ENCODE measurements around the gene PRRT4. TPM values are rescaled to one million over a fixed set of nuclear protein-coding genes. Genes with fewer than 3 reads are reported as not detected.
A peak's percentile ranks its signal among the peaks of the same experiment; 100 is the strongest.

PRRT4 gene
- total and polyA plus RNA-seq, 4 experiments from 2014 or later = 0.11 to 0.58 (median 0.34) TPM

DNA sequence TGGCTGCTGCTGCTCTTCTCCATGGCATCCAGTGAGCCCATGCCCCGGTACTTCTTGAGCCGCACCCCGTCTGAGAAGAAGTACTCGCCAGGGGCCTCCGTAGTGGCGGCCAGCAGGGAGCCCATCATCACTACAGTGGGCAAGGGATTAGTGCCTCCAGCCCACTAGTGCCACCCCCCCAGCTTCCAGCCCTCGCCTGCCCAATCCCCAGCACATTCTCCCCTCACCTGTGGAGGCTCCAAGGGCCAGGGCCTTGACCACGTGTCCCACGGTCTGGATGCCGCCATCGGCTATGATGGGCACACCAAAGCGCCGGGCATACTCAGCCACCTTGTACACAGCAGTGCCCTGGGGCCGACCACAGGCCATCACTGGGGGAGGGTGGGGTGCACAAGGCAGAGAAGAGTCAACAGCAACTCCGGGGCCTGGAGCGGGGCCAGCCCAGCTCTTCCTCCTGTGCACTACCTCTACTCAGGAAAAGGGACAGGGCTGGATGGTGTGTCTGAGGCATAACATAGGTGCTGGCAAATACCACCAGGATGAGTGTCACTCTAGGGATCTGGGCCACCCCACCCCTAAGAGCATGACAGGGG lies 33.5 kb upstream of the PRRT4 start:
- H3K27me3 Mint-ChIP-seq = no peaks in the 10 kb centered on the region
- ChIA-PET POLR2A (ENCODE audit: partially characterized antibody) (no interaction called here), CTCF (ENCODE audit: partially characterized antibody) (interaction anchor here (1.0 to 1.3 kb wide), 5 partner anchors 30 to 66 kb away, joined by 3 to 10 read pairs (median 4); no protein-coding TSS in a partner anchor)
- peaks cover 12 to 46% of the 10 kb centered on the region in 2 donors for H3K36me3 Mint-ChIP-seq
- H3K4me3 Mint-ChIP-seq = no peak overlapping the region
- Histone ChIP-seq H3K4me3 (ENCODE audit: low read length in 2 of 2) (no peak overlapping the region), H3K27ac (ENCODE audit: low read depth, low read length) (no peak overlapping the region), H3K27me3 (ENCODE audit: insufficient read depth, low read length) (no peaks in the 10 kb centered on the region), H3K36me3 (ENCODE audit: insufficient read depth, low read length) (peaks cover 49% of the 10 kb centered on the region), H3K9me3 (ENCODE audit: control insufficient read depth in 1 of 2, low read length in 2 of 2) (no peaks in the 10 kb centered on the region), H3K4me1 (ENCODE audit: insufficient read depth, low read length) (no peaks in the 10 kb centered on the region)
- H3K27ac Mint-ChIP-seq = no peak overlapping the region
- peaks cover 0 to 4% (median 0%) of the 10 kb centered on the region in 4 donors for H3K4me1 Mint-ChIP-seq
- no peak for DNase-seq
- H3K9me3 Mint-ChIP-seq = no peaks in the 10 kb centered on the region
- intact Hi-C loops (cut with micrococcal nuclease) = no loop called here

DNA sequence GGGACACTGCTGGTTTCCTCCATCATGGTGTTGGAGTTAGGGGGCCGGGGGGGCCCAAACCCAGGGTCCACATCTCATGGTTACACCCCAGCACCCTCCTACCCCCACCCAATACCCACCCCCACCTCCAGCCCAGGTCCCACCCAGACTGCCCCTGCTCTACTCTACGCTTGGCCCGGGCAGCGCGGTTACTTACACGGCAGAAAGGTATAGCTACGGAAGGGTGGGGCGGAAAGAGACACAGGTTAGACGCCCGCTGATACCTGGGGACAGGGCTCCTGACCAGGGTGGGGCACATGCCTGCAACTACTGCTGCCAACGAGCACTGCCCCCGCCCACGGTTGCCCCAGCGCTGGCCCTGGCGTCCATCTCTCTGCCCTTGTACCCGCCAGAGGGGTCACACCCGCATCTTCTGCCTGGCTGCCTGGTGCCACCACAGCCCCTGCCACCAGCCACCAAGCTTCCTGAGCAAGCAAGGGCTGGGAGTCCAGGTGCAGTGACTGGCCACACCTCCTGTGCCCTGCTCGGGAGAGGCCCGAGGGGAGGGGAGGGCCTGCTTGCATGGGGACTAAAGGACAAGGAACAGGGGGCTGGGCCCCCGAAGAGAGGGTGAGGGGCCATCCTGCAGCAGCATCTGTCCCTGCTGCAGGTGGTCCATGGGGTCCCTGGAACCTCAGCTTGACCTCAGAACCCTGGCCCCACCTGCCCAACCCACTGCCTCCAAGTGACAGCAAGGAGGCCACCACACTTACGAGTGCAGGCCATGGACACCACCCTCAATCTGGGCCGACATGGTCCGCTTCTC lies 32.2 kb upstream of the PRRT4 start:
- intact Hi-C loops (cut with micrococcal nuclease) = no loop called here
- Histone ChIP-seq H3K4me3 (ENCODE audit: low read length in 2 of 2) (no peak overlapping the region), H3K4me1 (ENCODE audit: insufficient read depth, low read length) (no peaks in the 10 kb centered on the region), H3K27me3 (ENCODE audit: insufficient read depth, low read length) (no peaks in the 10 kb centered on the region), H3K27ac (ENCODE audit: low read depth, low read length) (no peak overlapping the region), H3K9me3 (ENCODE audit: control insufficient read depth in 1 of 2, low read length in 2 of 2) (no peaks in the 10 kb centered on the region), H3K36me3 (ENCODE audit: insufficient read depth, low read length) (peaks cover 49% of the 10 kb centered on the region)
- Mint-ChIP-seq H3K9me3 (no peaks in the 10 kb centered on the region), H3K27ac (no peak overlapping the region), H3K36me3 (peaks cover 12 to 41% of the 10 kb centered on the region in 2 donors), H3K4me1 (peaks cover 0 to 4% (median 0%) of the 10 kb centered on the region in 4 donors), H3K4me3 (no peak overlapping the region), H3K27me3 (no peaks in the 10 kb centered on the region)
- ChIA-PET CTCF (ENCODE audit: partially characterized antibody) (interaction anchor here (1.0 to 10.6 kb wide), 7 partner anchors 9 to 68 kb away, joined by 3 to 186 read pairs (median 4); partner anchors contain the start of gene RBM28), POLR2A (ENCODE audit: partially characterized antibody) (no interaction called here)
- DNase-seq = no peak

DNA sequence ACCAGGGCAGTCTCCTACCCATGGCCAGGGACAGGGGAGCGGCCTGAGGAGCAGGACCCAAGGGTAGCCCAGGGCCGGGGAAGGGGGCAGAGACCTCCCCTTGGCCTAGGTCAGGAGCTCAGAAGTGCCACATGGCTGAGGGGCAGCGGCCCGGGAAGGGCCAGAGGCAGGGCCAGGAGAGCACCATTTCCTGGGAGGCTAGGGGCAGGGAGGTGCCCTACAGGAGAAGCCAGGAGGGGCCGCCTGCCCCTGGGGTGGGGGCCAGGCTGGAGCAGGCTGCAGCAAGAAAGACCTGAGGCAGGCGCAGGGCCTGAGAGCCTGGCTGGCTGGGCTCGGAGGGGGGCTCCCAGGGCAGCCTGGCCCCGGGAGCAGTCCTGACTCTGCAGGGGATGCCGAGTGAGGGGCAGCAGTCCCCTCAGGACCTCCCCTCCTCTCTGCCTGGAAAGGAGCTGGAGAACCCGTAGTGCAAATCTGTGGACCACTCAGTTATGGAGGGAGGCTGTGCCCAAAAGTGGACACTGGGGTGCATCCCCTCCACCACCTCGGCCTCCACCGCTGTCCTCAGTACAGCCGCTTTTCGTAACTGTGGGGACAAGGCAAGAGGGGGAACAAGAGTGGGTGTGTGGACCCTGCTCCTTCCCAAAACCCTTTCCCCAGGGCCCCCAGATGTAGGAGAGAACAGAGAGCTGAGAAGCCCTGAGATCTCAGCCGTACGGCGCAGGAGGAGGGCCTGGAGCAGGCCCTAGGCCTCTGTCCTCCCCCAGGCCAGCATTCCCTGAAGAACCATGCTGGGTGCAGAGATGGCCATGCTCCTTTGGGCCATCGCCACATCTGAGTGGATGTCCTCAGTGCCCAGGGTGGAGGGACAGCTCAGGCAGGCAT lies 31.2 kb upstream of the PRRT4 start:
- intact Hi-C loops (cut with micrococcal nuclease) = no loop called here
- POLR2A ChIA-PET (ENCODE audit: partially characterized antibody) = no interaction called here

DNA sequence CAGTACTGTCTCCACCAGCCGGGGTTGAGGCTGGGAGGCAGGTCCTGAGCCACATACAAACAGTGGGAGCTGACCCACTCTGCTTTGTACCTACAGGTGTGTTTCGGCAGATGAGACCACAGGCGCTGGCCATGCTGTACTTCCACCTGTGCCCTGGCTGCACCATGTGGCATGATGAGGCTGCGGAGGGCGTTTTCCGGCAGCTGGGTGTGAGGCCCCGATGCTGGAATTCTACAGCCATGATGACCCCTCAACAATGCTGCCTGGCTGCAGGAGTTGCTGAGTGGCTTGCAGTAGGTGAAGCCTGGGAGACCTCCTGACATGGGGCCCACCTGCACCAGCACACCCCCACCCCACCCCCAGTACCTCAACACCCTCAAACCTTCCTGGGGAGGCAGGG lies 30.3 kb upstream of the PRRT4 start:
- CTCF ChIA-PET (ENCODE audit: partially characterized antibody) = interaction anchor here (1.1 to 10.6 kb wide), 8 partner anchors 9 to 70 kb away, joined by 3 to 186 read pairs (median 6); partner anchors contain the start of gene RBM28
- no peak for DNase-seq
- intact Hi-C loops (cut with micrococcal nuclease) = no loop called here
- Mint-ChIP-seq H3K4me1 (peaks cover 0 to 4% (median under 1%) of the 10 kb centered on the region in 4 donors), H3K27ac (no peak overlapping the region), H3K27me3 (no peaks in the 10 kb centered on the region), H3K4me3 (no peak overlapping the region), H3K36me3 (peaks cover 2 to 22% of the 10 kb centered on the region in 2 donors), H3K9me3 (no peaks in the 10 kb centered on the region)
- H3K4me1 ChIP-seq (ENCODE audit: insufficient read depth, low read length) = no peaks in the 10 kb centered on the region
- peaks cover 32% of the 10 kb centered on the region for H3K36me3 ChIP-seq (ENCODE audit: insufficient read depth, low read length)
- no peak overlapping the region for H3K4me3 ChIP-seq (ENCODE audit: low read length in 2 of 2)
- no peaks in the 10 kb centered on the region for H3K27me3 ChIP-seq (ENCODE audit: insufficient read depth, low read length)
- no peaks in the 10 kb centered on the region for H3K9me3 ChIP-seq (ENCODE audit: control insufficient read depth in 1 of 2, low read length in 2 of 2)
- POLR2A ChIA-PET (ENCODE audit: partially characterized antibody) = interaction anchor here (1.1 kb wide), 1 partner anchor 33 kb away, joined by 3 read pairs; no protein-coding TSS in a partner anchor
- no peak overlapping the region for H3K27ac ChIP-seq (ENCODE audit: low read depth, low read length)

More for the DNA sequence above, 31.2 kb upstream of the PRRT4 start:
- Histone ChIP-seq H3K4me3 (ENCODE audit: low read length in 2 of 2) (no peak overlapping the region), H3K36me3 (ENCODE audit: insufficient read depth, low read length) (peaks cover 41% of the 10 kb centered on the region), H3K4me1 (ENCODE audit: insufficient read depth, low read length) (no peaks in the 10 kb centered on the region), H3K9me3 (ENCODE audit: control insufficient read depth in 1 of 2, low read length in 2 of 2) (no peaks in the 10 kb centered on the region), H3K27me3 (ENCODE audit: insufficient read depth, low read length) (no peaks in the 10 kb centered on the region), H3K27ac (ENCODE audit: low read depth, low read length) (no peak overlapping the region)
- Mint-ChIP-seq H3K27me3 (no peaks in the 10 kb centered on the region), H3K4me3 (no peak overlapping the region), H3K4me1 (peaks cover 0 to 4% (median under 1%) of the 10 kb centered on the region in 4 donors), H3K36me3 (peaks cover 6 to 31% of the 10 kb centered on the region in 2 donors), H3K9me3 (no peaks in the 10 kb centered on the region), H3K27ac (no peak overlapping the region)
- DNase-seq = no peak
- CTCF ChIA-PET (ENCODE audit: partially characterized antibody) = interaction anchor here (1.0 to 10.6 kb wide), 5 partner anchors 11 to 69 kb away, joined by 3 to 186 read pairs (median 4); partner anchors contain the start of gene RBM28

DNA sequence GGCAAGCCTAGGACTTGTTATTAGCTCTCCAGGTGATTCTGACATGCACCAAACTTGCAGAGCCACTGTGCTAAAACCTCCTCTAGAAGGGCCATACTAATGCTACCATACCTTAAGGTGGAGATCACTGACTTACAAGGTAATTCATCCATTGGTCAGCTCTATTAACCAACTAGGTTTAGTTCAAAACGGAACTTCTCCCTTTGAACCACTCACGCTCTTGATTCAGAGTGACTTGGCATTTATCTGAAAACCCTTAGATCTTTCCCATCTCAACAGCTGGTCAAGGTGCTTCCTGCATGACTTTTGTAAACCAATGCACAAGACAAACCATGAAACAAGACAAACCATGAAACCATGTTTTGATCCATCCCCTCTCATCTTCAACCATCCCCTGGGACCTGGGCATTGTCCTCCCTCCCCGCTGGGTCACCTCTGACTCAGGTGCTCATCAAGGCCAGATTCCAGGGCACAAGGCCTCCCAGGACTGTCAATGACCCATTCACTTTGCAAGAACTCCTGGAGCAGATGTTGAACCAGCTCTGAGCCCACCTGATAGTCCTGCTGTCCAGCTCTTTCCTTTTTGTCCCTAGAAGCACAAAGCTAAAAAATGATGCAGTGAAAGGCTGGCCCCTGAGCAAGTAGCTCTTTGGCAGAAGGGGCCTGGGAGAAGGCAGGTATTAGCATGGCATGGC lies 29.5 kb upstream of the PRRT4 start:
- ChIA-PET POLR2A (ENCODE audit: partially characterized antibody) (interaction anchor here (1.1 kb wide), 1 partner anchor 34 kb away, joined by 3 read pairs; no protein-coding TSS in a partner anchor), CTCF (ENCODE audit: partially characterized antibody) (interaction anchor here (0.8 to 10.6 kb wide), 10 partner anchors 10 to 70 kb away, joined by 3 to 186 read pairs (median 4); partner anchors contain the start of gene RBM28)
- Mint-ChIP-seq H3K9me3 (no peaks in the 10 kb centered on the region), H3K36me3 (peaks cover 0 to 14% of the 10 kb centered on the region in 2 donors), H3K27ac (peak overlapping the region in 1 of 7 donors; percentile 3), H3K4me3 (no peak overlapping the region), H3K4me1 (peaks cover 0 to 4% (median under 1%) of the 10 kb centered on the region in 4 donors), H3K27me3 (no peaks in the 10 kb centered on the region)
- Histone ChIP-seq H3K27me3 (ENCODE audit: insufficient read depth, low read length) (no peaks in the 10 kb centered on the region), H3K4me1 (ENCODE audit: insufficient read depth, low read length) (no peaks in the 10 kb centered on the region), H3K4me3 (ENCODE audit: low read length in 2 of 2) (no peak overlapping the region), H3K36me3 (ENCODE audit: insufficient read depth, low read length) (peaks cover 24% of the 10 kb centered on the region), H3K9me3 (ENCODE audit: control insufficient read depth in 1 of 2, low read length in 2 of 2) (no peaks in the 10 kb centered on the region), H3K27ac (ENCODE audit: low read depth, low read length) (no peak overlapping the region)
- DNase-seq = no peak
- intact Hi-C loops (cut with micrococcal nuclease) = no loop called here

DNA sequence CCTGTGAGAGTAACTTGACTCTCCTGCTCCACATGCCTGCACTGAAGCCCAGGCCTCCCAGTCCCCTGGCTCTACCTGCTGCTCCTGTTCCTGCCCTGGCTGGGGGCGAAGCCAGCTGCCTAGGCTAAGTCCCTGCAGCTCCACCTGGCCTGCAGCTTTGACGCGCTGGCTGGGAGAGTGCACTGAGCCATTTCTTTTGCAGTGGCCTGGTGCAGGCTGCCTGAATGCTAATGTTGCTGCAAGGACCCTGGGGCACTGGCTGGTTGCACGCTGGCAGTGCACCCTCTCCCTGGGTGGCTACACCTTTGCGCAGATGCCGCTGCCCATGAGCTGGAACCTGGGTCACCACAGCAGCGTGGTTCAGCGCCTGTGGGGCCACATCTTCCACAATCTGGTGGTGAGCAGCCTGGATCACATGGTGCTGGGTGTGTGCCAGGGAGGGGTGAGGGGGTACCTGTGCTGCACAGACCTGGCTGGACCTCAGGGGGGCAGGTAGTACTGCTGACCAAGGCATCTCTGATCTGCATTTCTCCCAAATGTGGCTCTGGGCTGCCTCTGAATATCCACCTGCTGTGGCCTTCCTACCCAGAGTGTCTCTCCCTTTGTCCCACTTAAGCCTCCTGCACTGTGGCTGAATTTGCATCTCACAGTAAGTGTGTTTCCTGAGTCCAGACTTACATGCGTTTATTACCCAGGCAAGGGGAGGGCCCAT lies 28.3 kb upstream of the PRRT4 start:
- ChIA-PET CTCF (ENCODE audit: partially characterized antibody) (interaction anchor here (0.7 to 10.6 kb wide), 11 partner anchors 8 to 681 kb away, joined by 3 to 186 read pairs (median 6); partner anchors contain the start of gene RBM28), POLR2A (ENCODE audit: partially characterized antibody) (no interaction called here)
- no peaks in the 10 kb centered on the region for H3K9me3 Mint-ChIP-seq
- no peak overlapping the region for H3K4me3 ChIP-seq (ENCODE audit: low read length in 2 of 2)
- peak overlapping the region in 1 of 8 donors; percentile 18 for H3K4me3 Mint-ChIP-seq
- H3K36me3 ChIP-seq (ENCODE audit: insufficient read depth, low read length) = peaks cover 14% of the 10 kb centered on the region
- no peaks in the 10 kb centered on the region for H3K27me3 Mint-ChIP-seq
- H3K36me3 Mint-ChIP-seq = peaks cover 0 to 8% of the 10 kb centered on the region in 2 donors
- intact Hi-C loops (cut with micrococcal nuclease) = loop anchor here (5.0 kb wide), 1 partner anchor 38 kb away; no protein-coding TSS in a partner anchor
- no peak overlapping the region for H3K27ac Mint-ChIP-seq
- no peaks in the 10 kb centered on the region for H3K4me1 ChIP-seq (ENCODE audit: insufficient read depth, low read length)
- DNase-seq = no peak
- H3K4me1 Mint-ChIP-seq = peaks cover 0 to 4% (median under 1%) of the 10 kb centered on the region in 4 donors
- H3K27ac ChIP-seq (ENCODE audit: low read depth, low read length) = no peak overlapping the region
- no peaks in the 10 kb centered on the region for H3K27me3 ChIP-seq (ENCODE audit: insufficient read depth, low read length)
- no peaks in the 10 kb centered on the region for H3K9me3 ChIP-seq (ENCODE audit: control insufficient read depth in 1 of 2, low read length in 2 of 2)
